HEK293 (cell line): ENCODE data around the gene SLC35G1.

Experiments
- CTCF ChIA-PET: fragments of 350-600 bp; formaldehyde crosslinking; extraction: SDS; loops from one replicate; lab custom pipeline; 2021; ENCODE audit warnings: antibody characterized with exemption; lab: Yijun Ruan, JAX
- POLR2A ChIA-PET: fragments of 300-600 bp; formaldehyde crosslinking; extraction: SDS; loops from one replicate; lab custom pipeline; 2020; ENCODE audit warnings: antibody characterized with exemption, inconsistent platforms; lab: Yijun Ruan, JAX
- H3K27ac ChIP-seq: fragments of 200-500 bp; sonication (Bioruptor generic); 2 replicates; pipeline ENCODE4 v1.5.1; 2014; ENCODE audit warnings: low read depth, low read length, control low read depth, inconsistent platforms; ENCODE audit errors: extremely low read depth
- H3K36me3 ChIP-seq, 2 experiments: fragments of 200-500 bp in 1 of 2; sonication (Bioruptor generic) in 1 of 2; 1 replicate in 1 of 2; 2 replicates in 1 of 2; pipeline ENCODE4 v1.5.1; 2014 to 2017; ENCODE audit warnings: inconsistent platforms in 2 of 2, low read length in 2 of 2; ENCODE audit not compliant: control insufficient read depth in 2 of 2, insufficient read depth in 1 of 2
- H3K4me1 ChIP-seq: fragments of 200-500 bp; sonication (Bioruptor generic); 2 replicates; pipeline ENCODE4 v1.5.1; 2014; ENCODE audit warnings: mild to moderate bottlenecking, low read length, inconsistent platforms; ENCODE audit not compliant: control insufficient read depth, insufficient read depth
- H3K4me3 ChIP-seq: 2 replicates; pipeline ENCODE4 v1.5.1; 2011; ENCODE audit warnings: low read depth, mild to moderate bottlenecking, control low read depth, low read length, moderate library complexity
- H3K9me3 ChIP-seq: fragments of 200-500 bp; sonication (Bioruptor generic); 2 replicates; pipeline ENCODE4 v1.5.1; 2014; ENCODE audit warnings: low read depth, low read length, inconsistent platforms; ENCODE audit not compliant: control insufficient read depth, insufficient read depth
- GLI4 ChIP-seq: fragments of 450-650 bp; formaldehyde crosslinking; IDR thresholded peaks from 2 replicates; pipeline ENCODE4 v1.5.1; 2016; ENCODE audit warnings: missing biosample characterization, missing genetic modification characterization
- KLF7 ChIP-seq: fragments of 450-650 bp; formaldehyde crosslinking; IDR thresholded peaks from 2 replicates; pipeline ENCODE4 v1.5.1; 2016; ENCODE audit warnings: missing biosample characterization, missing genetic modification characterization, borderline replicate concordance
- OVOL3 ChIP-seq: fragments of 450-650 bp; formaldehyde crosslinking; IDR thresholded peaks from 2 replicates; pipeline ENCODE4 v1.5.1; 2016; ENCODE audit warnings: missing biosample characterization, missing genetic modification characterization
- SCRT1 ChIP-seq: fragments of 450-650 bp; formaldehyde crosslinking; IDR thresholded peaks from 2 replicates; pipeline ENCODE4 v1.5.1; 2016; ENCODE audit warnings: missing biosample characterization, missing genetic modification characterization, borderline replicate concordance
- SP2 ChIP-seq: fragments of 450-650 bp; formaldehyde crosslinking; IDR thresholded peaks from 2 replicates; pipeline ENCODE4 v1.5.1; 2016; ENCODE audit warnings: missing biosample characterization, missing genetic modification characterization
- SP7 ChIP-seq: fragments of 450-650 bp; formaldehyde crosslinking; IDR thresholded peaks from 2 replicates; pipeline ENCODE4 v1.5.1; 2016; ENCODE audit warnings: missing biosample characterization, missing genetic modification characterization
- YY1 ChIP-seq: fragments of 450-650 bp; formaldehyde crosslinking; IDR thresholded peaks from 2 replicates; pipeline ENCODE4 v1.5.1; 2018; ENCODE audit warnings: missing biosample characterization, missing genetic modification characterization
- ZFHX2 ChIP-seq: fragments of 450-650 bp; formaldehyde crosslinking; conservative IDR thresholded peaks from 2 replicates; pipeline ENCODE4 v1.5.1; 2016; ENCODE audit warnings: missing biosample characterization, missing genetic modification characterization
- ZNF10 ChIP-seq: fragments of 450-650 bp; formaldehyde crosslinking; IDR thresholded peaks from 2 replicates; pipeline ENCODE4 v1.5.1; 2017; ENCODE audit warnings: missing biosample characterization, missing genetic modification characterization
- ZNF133 ChIP-seq: fragments of 450-650 bp; formaldehyde crosslinking; IDR thresholded peaks from 2 replicates; pipeline ENCODE4 v1.5.1; 2016; ENCODE audit warnings: missing biosample characterization, missing genetic modification characterization
- ZNF146 ChIP-seq: fragments of 450-650 bp; formaldehyde crosslinking; IDR thresholded peaks from 2 replicates; pipeline ENCODE4 v1.5.1; 2016; ENCODE audit warnings: missing biosample characterization, missing genetic modification characterization
- ZNF155 ChIP-seq: fragments of 450-650 bp; formaldehyde crosslinking; IDR thresholded peaks from 2 replicates; pipeline ENCODE4 v1.5.1; 2016; ENCODE audit warnings: missing biosample characterization, missing genetic modification characterization
- ZNF16 ChIP-seq: fragments of 450-650 bp; formaldehyde crosslinking; IDR thresholded peaks from 2 replicates; pipeline ENCODE4 v1.5.1; 2016; ENCODE audit warnings: low read depth, missing biosample characterization, missing genetic modification characterization
- ZNF223 ChIP-seq: fragments of 450-650 bp; formaldehyde crosslinking; IDR thresholded peaks from 2 replicates; pipeline ENCODE4 v1.5.1; 2016; ENCODE audit warnings: missing biosample characterization, missing genetic modification characterization
- ZNF266 ChIP-seq: fragments of 450-650 bp; formaldehyde crosslinking; IDR thresholded peaks from 2 replicates; pipeline ENCODE4 v1.5.1; 2016; ENCODE audit warnings: missing biosample characterization, missing genetic modification characterization, low read depth
- ZNF324 ChIP-seq: fragments of 450-650 bp; formaldehyde crosslinking; IDR thresholded peaks from 2 replicates; pipeline ENCODE4 v1.5.1; 2016; ENCODE audit warnings: missing biosample characterization, missing genetic modification characterization
- ZNF423 ChIP-seq: fragments of 450-650 bp; formaldehyde crosslinking; IDR thresholded peaks from 2 replicates; pipeline ENCODE4 v1.5.1; 2016; ENCODE audit warnings: missing biosample characterization, missing genetic modification characterization
- ZNF510 ChIP-seq: fragments of 450-650 bp; formaldehyde crosslinking; IDR thresholded peaks from 2 replicates; pipeline ENCODE4 v1.5.1; 2018; ENCODE audit warnings: mild to moderate bottlenecking, missing genetic modification characterization, missing biosample characterization; ENCODE audit not compliant: insufficient replicate concordance
- ZNF529 ChIP-seq: fragments of 450-650 bp; formaldehyde crosslinking; IDR thresholded peaks from 2 replicates; pipeline ENCODE4 v1.5.1; 2017; ENCODE audit warnings: missing genetic modification characterization, missing biosample characterization; ENCODE audit not compliant: insufficient replicate concordance
- ZNF555 ChIP-seq: fragments of 450-650 bp; formaldehyde crosslinking; conservative IDR thresholded peaks from 2 replicates; pipeline ENCODE4 v1.5.1; 2017; ENCODE audit warnings: missing biosample characterization, mild to moderate bottlenecking, missing genetic modification characterization, inconsistent platforms
- ZNF585B ChIP-seq: fragments of 450-650 bp; formaldehyde crosslinking; IDR thresholded peaks from 2 replicates; pipeline ENCODE4 v1.5.1; 2016; ENCODE audit warnings: missing biosample characterization, missing genetic modification characterization
- ZNF660 ChIP-seq: fragments of 450-650 bp; IDR thresholded peaks from 2 replicates; pipeline ENCODE4 v1.5.1; 2018; ENCODE audit warnings: missing biosample characterization, mild to moderate bottlenecking, missing genetic modification characterization
- ZSCAN30 ChIP-seq: fragments of 450-650 bp; IDR thresholded peaks from 2 replicates; pipeline ENCODE4 v1.5.1; 2018; ENCODE audit warnings: missing biosample characterization, mild to moderate bottlenecking, missing genetic modification characterization, moderate library complexity
- TF ChIP-seq, protein P1 (sequence below): fragments of 450-650 bp; formaldehyde crosslinking; IDR thresholded peaks from 2 replicates; pipeline ENCODE4 v1.5.1; 2017; ENCODE audit warnings: missing biosample characterization, missing genetic modification characterization
- TF ChIP-seq, protein P2 (sequence below): fragments of 450-650 bp; formaldehyde crosslinking; optimal IDR thresholded peaks from 2 replicates; pipeline ENCODE3; 2016; ENCODE audit warnings: missing biosample characterization, mild to moderate bottlenecking, missing genetic modification characterization
- TF ChIP-seq, protein P3 (sequence below): fragments of 450-650 bp; formaldehyde crosslinking; IDR thresholded peaks from 2 replicates; pipeline ENCODE4 v1.5.1; 2016; ENCODE audit warnings: missing biosample characterization, missing genetic modification characterization
- TF ChIP-seq, protein P4 (sequence below): fragments of 450-650 bp; formaldehyde crosslinking; IDR thresholded peaks from 2 replicates; pipeline ENCODE4 v1.5.1; 2016; ENCODE audit warnings: missing biosample characterization, missing genetic modification characterization
- TF ChIP-seq, protein P5 (sequence below): IDR thresholded peaks from 2 replicates; pipeline ENCODE4 v1.6.1; 2011; ENCODE audit warnings: mild to moderate bottlenecking, low read depth, low read length, borderline replicate concordance

The SLC35G1 gene

DNA sequence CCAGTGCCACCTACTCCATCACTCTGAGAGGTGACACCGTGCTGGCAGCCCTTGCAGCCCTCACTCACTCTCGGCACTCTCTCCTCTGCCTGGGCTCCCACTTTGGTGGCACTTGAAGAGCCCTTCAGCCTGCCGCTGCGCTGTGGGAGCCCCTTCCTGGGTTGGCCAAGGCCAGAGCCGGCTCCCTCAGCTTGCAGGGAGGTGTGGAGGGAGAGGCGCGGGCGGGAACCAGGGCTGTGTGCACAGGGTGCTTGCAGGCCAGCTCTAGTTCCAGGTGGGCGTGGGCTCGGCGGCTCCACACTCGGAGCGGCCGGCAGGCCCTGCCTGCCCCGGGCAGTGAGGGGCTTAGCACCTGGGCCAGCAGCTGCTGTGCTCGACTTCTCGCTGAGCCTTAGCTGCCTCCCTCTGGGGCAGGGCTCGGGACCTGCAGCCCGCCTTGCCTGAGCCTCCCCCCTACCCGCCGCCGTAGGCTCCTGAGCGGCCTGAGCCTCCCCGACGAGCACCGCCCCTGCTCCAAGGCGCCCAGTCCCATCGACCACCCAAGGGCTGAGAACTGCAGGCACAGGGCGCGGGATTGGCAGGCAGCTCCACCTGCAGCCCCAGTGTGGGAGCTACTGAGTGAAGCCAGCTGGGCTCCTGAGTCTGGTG, 48.7 kb upstream of the SLC35G1 start:
- no peaks in the 10 kb centered on the region for H3K36me3 ChIP-seq
- no peaks in the 10 kb centered on the region for H3K4me1 ChIP-seq
- no peak overlapping the region for H3K27ac ChIP-seq
- TF ChIP-seq ZNF223 (no peak), YY1 (tag by site-specific recombination) (no peak), ZNF324 (tag by site-specific recombination) (no peak), ZNF266 (tag by site-specific recombination) (no peak), ZNF133 (no peak), ZNF423 (no peak), ZNF146 (tag by site-specific recombination) (no peak), ZFHX2 (tag by site-specific recombination) (no peak), ZNF529 (tag by site-specific recombination) (no peak), ZNF555 (tag by site-specific recombination) (no peak), ZNF660 (tag by site-specific recombination) (no peak), ZNF16 (tag by site-specific recombination) (no peak), ZNF510 (tag by site-specific recombination) (no peak), GLI4 (tag by site-specific recombination) (no peak), SP7 (tag by site-specific recombination) (no peak), KLF7 (tag by site-specific recombination) (no peak)
- TF ChIP-seq, protein P1, sequence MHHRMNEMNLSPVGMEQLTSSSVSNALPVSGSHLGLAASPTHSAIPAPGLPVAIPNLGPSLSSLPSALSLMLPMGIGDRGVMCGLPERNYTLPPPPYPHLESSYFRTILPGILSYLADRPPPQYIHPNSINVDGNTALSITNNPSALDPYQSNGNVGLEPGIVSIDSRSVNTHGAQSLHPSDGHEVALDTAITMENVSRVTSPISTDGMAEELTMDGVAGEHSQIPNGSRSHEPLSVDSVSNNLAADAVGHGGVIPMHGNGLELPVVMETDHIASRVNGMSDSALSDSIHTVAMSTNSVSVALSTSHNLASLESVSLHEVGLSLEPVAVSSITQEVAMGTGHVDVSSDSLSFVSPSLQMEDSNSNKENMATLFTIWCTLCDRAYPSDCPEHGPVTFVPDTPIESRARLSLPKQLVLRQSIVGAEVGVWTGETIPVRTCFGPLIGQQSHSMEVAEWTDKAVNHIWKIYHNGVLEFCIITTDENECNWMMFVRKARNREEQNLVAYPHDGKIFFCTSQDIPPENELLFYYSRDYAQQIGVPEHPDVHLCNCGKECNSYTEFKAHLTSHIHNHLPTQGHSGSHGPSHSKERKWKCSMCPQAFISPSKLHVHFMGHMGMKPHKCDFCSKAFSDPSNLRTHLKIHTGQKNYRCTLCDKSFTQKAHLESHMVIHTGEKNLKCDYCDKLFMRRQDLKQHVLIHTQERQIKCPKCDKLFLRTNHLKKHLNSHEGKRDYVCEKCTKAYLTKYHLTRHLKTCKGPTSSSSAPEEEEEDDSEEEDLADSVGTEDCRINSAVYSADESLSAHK (tag by site-specific recombination), result no peak
- TF ChIP-seq, protein P2, sequence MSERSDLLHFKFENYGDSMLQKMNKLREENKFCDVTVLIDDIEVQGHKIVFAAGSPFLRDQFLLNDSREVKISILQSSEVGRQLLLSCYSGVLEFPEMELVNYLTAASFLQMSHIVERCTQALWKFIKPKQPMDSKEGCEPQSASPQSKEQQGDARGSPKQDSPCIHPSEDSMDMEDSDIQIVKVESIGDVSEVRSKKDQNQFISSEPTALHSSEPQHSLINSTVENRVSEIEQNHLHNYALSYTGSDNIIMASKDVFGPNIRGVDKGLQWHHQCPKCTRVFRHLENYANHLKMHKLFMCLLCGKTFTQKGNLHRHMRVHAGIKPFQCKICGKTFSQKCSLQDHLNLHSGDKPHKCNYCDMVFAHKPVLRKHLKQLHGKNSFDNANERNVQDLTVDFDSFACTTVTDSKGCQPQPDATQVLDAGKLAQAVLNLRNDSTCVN, result no peak
- TF ChIP-seq, all 188 proteins: peak for 0
- CTCF ChIA-PET, result interaction anchor here (0.7 to 1.2 kb wide), 2 partner anchors 14 to 290 kb away, joined by 3 to 5 read pairs; no protein-coding TSS in a partner anchor
- Histone ChIP-seq H3K4me3 (no peak overlapping the region), H3K9me3 (no peaks in the 10 kb centered on the region)
- POLR2A ChIA-PET, result interaction anchor here (0.6 kb wide), 1 partner anchor 103 kb away, joined by 5 read pairs; no protein-coding TSS in a partner anchor

DNA sequence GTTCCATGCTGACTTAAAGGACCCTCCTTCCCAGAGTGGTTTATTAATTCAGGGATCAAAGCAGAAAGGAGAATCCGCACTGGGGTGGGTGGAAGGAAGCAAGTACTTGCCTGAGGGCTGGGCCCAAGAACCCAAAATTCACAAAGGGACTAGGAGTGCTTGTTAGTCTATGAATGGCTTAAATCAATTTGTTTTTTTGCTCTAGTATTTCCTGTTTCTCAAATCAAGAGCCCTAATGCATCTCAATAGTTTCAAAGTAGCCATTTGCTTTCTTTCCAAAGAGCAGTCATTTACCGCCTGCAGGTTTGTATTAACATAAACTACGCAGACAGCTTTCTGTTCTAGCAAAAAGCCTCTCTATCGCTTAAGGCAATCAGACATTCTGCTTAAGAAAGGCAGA, 44.2 kb upstream of the SLC35G1 start:
- ChIA-PET CTCF (interaction anchor here (2.1 kb wide), 1 partner anchor 9 kb away, joined by 7 read pairs; no protein-coding TSS in a partner anchor), POLR2A (no interaction called here)
- no peak overlapping the region for H3K27ac ChIP-seq
- no peaks in the 10 kb centered on the region for H3K4me1 ChIP-seq
- H3K36me3 ChIP-seq, result no peaks in the 10 kb centered on the region
- H3K4me3 ChIP-seq, result no peak overlapping the region
- no peaks in the 10 kb centered on the region for H3K9me3 ChIP-seq
- TF ChIP-seq, protein P3, sequence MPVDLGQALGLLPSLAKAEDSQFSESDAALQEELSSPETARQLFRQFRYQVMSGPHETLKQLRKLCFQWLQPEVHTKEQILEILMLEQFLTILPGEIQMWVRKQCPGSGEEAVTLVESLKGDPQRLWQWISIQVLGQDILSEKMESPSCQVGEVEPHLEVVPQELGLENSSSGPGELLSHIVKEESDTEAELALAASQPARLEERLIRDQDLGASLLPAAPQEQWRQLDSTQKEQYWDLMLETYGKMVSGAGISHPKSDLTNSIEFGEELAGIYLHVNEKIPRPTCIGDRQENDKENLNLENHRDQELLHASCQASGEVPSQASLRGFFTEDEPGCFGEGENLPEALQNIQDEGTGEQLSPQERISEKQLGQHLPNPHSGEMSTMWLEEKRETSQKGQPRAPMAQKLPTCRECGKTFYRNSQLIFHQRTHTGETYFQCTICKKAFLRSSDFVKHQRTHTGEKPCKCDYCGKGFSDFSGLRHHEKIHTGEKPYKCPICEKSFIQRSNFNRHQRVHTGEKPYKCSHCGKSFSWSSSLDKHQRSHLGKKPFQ, result no peak
- TF ChIP-seq ZNF10 (tag by site-specific recombination), result no peak
- TF ChIP-seq, protein P4, sequence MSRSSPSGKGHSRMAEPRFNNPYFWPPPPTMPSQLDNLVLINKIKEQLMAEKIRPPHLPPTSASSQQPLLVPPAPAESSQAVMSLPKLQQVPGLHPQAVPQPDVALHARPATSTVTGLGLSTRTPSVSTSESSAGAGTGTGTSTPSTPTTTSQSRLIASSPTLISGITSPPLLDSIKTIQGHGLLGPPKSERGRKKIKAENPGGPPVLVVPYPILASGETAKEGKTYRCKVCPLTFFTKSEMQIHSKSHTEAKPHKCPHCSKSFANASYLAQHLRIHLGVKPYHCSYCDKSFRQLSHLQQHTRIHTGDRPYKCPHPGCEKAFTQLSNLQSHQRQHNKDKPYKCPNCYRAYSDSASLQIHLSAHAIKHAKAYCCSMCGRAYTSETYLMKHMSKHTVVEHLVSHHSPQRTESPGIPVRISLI (tag by site-specific recombination), result no peak
- TF ChIP-seq ZSCAN30 (tag by site-specific recombination), result no peak
- no peak for TF ChIP-seq ZNF585B (tag by site-specific recombination)
- no peak for TF ChIP-seq OVOL3 (tag by site-specific recombination)
- no peak for TF ChIP-seq ZNF155 (tag by site-specific recombination)
- TF ChIP-seq, protein P5, sequence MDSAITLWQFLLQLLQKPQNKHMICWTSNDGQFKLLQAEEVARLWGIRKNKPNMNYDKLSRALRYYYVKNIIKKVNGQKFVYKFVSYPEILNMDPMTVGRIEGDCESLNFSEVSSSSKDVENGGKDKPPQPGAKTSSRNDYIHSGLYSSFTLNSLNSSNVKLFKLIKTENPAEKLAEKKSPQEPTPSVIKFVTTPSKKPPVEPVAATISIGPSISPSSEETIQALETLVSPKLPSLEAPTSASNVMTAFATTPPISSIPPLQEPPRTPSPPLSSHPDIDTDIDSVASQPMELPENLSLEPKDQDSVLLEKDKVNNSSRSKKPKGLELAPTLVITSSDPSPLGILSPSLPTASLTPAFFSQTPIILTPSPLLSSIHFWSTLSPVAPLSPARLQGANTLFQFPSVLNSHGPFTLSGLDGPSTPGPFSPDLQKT, result no peak
- TF ChIP-seq SP2 (tag by site-specific recombination), result no peak
- no peak for TF ChIP-seq ZNF324 (tag by site-specific recombination)
- TF ChIP-seq SCRT1, result no peak
